CD4-positive, alpha-beta T cell treated with Interleukin-15 for 1 hour (primary cell): ENCODE data around the gene ARVCF.

Experiments used
- DNase-seq: peaks from one replicate; pipeline ENCODE4 v3.0.0-alpha.2; 2020

Gene ARVCF

GRCh38 chr22:19997561-19998231 lies 18.9 kb downstream of the ARVCF start:
- DNase-seq, result no peak

- no peak for DNase-seq
Measured at GRCh38 chr22:19996694-19997384, 19.8 kb downstream of the ARVCF start.

GRCh38 chr22:19995611-19996339 lies 20.8 kb downstream of the ARVCF start:
- DNase-seq, result no peak

GRCh38 chr22:19994851-19995610 lies 21.6 kb downstream of the ARVCF start:
- DNase-seq, result no peak

GRCh38 chr22:19993926-19994325 lies 22.7 kb downstream of the ARVCF start:
- DNase-seq, result no peak

- DNase-seq, result no peak
Measured at GRCh38 chr22:19992921-19993355, 23.7 kb downstream of the ARVCF start.

GRCh38 chr22:19992481-19992911 lies 24.1 kb downstream of the ARVCF start:
- DNase-seq, result no peak

GRCh38 chr22:19991645-19992451 lies 24.8 kb downstream of the ARVCF start:
- no peak for DNase-seq

- DNase-seq, result no peak
Measured at GRCh38 chr22:19991395-19991644, 25.3 kb downstream of the ARVCF start.

GRCh38 chr22:19990609-19991394 lies 25.8 kb downstream of the ARVCF start:
- DNase-seq, result no peak

GRCh38 chr22:19990188-19990587 lies 26.4 kb downstream of the ARVCF start:
- no peak for DNase-seq

- DNase-seq, result no peak
Measured at GRCh38 chr22:19989725-19990067, 26.9 kb downstream of the ARVCF start.

GRCh38 chr22:19988965-19989724 lies 27.5 kb downstream of the ARVCF start:
- DNase-seq, result no peak

- DNase-seq, result no peak
Measured at GRCh38 chr22:19988331-19988808, 28.3 kb downstream of the ARVCF start.

- DNase-seq, result no peak
Measured at GRCh38 chr22:19987394-19988306, 29.0 kb downstream of the ARVCF start.

- DNase-seq, result peak; percentile 65
Measured at GRCh38 chr22:19986410-19987341, 29.9 kb downstream of the ARVCF start.

GRCh38 chr22:19986011-19986409 lies 30.6 kb downstream of the ARVCF start:
- DNase-seq, result no peak
